Measurements from ENCODE around the gene ZNF331. TPM values are rescaled to one million over a fixed set of nuclear protein-coding genes. Genes with fewer than 3 reads are reported as not detected.
"Not testable (repeated sequence)": the region's sequence is repeated elsewhere in the genome, so short reads cannot be mapped to it uniquely, and the experiment has no call there.

The ZNF331 gene
- 10 to 100 TPM in 4 of 5 donors, 1 to 10 TPM in 1; 2.9 to 67.2 (median 17.9) TPM for total RNA-seq
- polyA plus RNA-seq = 1 to 10 TPM; 8.1 to 8.9 (median 8.5) TPM
- long read RNA-seq, donor 1, partial matches to known transcripts = 0 of 1 reads
- long read RNA-seq, donor 1, other reads (novel, unspliced or antisense) = 0 of 1 reads
- long read RNA-seq, donor 2, partial matches to known transcripts = 0 of 1 reads
- long read RNA-seq, donor 2, other reads (novel, unspliced or antisense) = 0 of 1 reads
- long read RNA-seq, donor 3 = 0 reads
- long read RNA-seq, donor 4 = 0 reads
- long read RNA-seq, donor 5, partial matches to known transcripts = 0 of 3 reads
- long read RNA-seq, donor 5, other reads (novel, unspliced or antisense) = 0 of 3 reads
- long read RNA-seq, donor 6, full-length matches to known transcripts = 7 of 7 reads
- long read RNA-seq, donor 6, partial matches to known transcripts = 0 of 7 reads
- long read RNA-seq, donor 6, other reads (novel, unspliced or antisense) = 0 of 7 reads
- long read RNA-seq, donor 7, partial matches to known transcripts = 0 of 2 reads
- long read RNA-seq, donor 7, other reads (novel, unspliced or antisense) = 0 of 2 reads
- long read RNA-seq, donor 8, partial matches to known transcripts = 0 of 5 reads
- long read RNA-seq, donor 8, other reads (novel, unspliced or antisense) = 0 of 5 reads
- long read RNA-seq, donor 9, partial matches to known transcripts = 0 of 1 reads
- long read RNA-seq, donor 9, other reads (novel, unspliced or antisense) = 0 of 1 reads
- long read RNA-seq, donor 10 = 0 reads

- peak in 1 of 4 donors; percentile 33 for TF ChIP-seq POLR2A (IDR thresholded peaks at IDR 0.05)
- TF ChIP-seq POLR2AphosphoS5 (IDR thresholded peaks at IDR 0.05) = peak; percentile 71 to 75 (median 75)
- TF ChIP-seq CTCF (IDR thresholded peaks at IDR 0.05) = peak in 5 of 7 experiments; percentile 7 to 60 (median 24)
- TF ChIP-seq EP300 (IDR thresholded peaks at IDR 0.05) = no peak
- H3K27me3 ChIP-seq = no peaks in the 10 kb centered on the region
- WGBS, 5 donors = 42 to 60% (median 50%) methylated on average over 35 to 81 of the region's 81 CpGs
- H3K4me3 ChIP-seq = peak within 1 kb of the TSS; percentile 60 to 73 (median 61)
- intact Hi-C loops (cut with DNase I; ENCODE audit: low total_unique reads) = no loop called here
- peaks cover 0 to 14% (median 2%) of the 10 kb centered on the region in 4 donors for H3K4me1 ChIP-seq
- H3K36me3 ChIP-seq = peaks cover under 1 to 10% (median 4%) of the 10 kb centered on the region in 4 donors
- peak within 1 kb of the TSS; percentile 77 to 91 (median 85) for H3K27ac ChIP-seq
- DNase-seq = peak; percentile 83 to 94
- no peaks in the 10 kb centered on the region for H3K9me3 ChIP-seq
Measured at GRCh38 chr19:53537521-53538377, at the start of gene ZNF331. ZNF331 (plus strand) TSS chr19:53538145; CDS start chr19:53569377, 31,232 bp downstream.

- peaks cover 30 to 100% (median 90%) of the 10 kb centered on the region in 4 donors for H3K9me3 ChIP-seq
- no peak for DNase-seq
- TF ChIP-seq POLR2A (IDR thresholded peaks at IDR 0.05) (no peak), EP300 (IDR thresholded peaks at IDR 0.05) (no peak), POLR2AphosphoS5 (IDR thresholded peaks at IDR 0.05) (no peak), CTCF (IDR thresholded peaks at IDR 0.05) (no peak)
- H3K27me3 ChIP-seq = no peaks in the 10 kb centered on the region
- H3K36me3 ChIP-seq = peaks cover 34 to 67% (median 52%) of the 10 kb centered on the region in 4 donors
- 95 to 98% (median 97%) methylated on average over 5 of the region's 5 CpGs for WGBS, 5 donors
- intact Hi-C loops (cut with DNase I; ENCODE audit: low total_unique reads) = no loop called here
- H3K4me1 ChIP-seq = no peaks in the 10 kb centered on the region
- no peak overlapping the region for H3K4me3 ChIP-seq
- no peak overlapping the region for H3K27ac ChIP-seq
Measured at GRCh38 chr19:53492153-53492552, 45.8 kb upstream of the ZNF331 start.

GRCh38 chr19:53497311-53498023, 40.5 kb upstream of the ZNF331 start:
- intact Hi-C loops (cut with DNase I; ENCODE audit: low total_unique reads); H3K27me3 ChIP-seq; DNase-seq; H3K4me3 ChIP-seq; H3K4me1 ChIP-seq; H3K27ac ChIP-seq: not testable (repeated sequence)
- 40 to 54% (median 47%) methylated on average over 11 of the region's 11 CpGs for WGBS, 5 donors
- Histone ChIP-seq H3K9me3 (peaks cover 13 to 76% (median 58%) of the 10 kb centered on the region in 4 donors), H3K36me3 (peaks cover 0 to 15% (median 3%) of the 10 kb centered on the region in 4 donors)

- intact Hi-C loops (cut with DNase I; ENCODE audit: low total_unique reads) = not testable (repeated sequence)
Measured at GRCh38 chr19:53498024-53498395, 39.9 kb upstream of the ZNF331 start.

GRCh38 chr19:53503151-53503550, 34.8 kb upstream of the ZNF331 start:
- DNase-seq; H3K36me3 ChIP-seq; intact Hi-C loops (cut with DNase I; ENCODE audit: low total_unique reads); H3K27ac ChIP-seq; H3K4me1 ChIP-seq; H3K4me3 ChIP-seq: not testable (repeated sequence)
- Histone ChIP-seq H3K27me3 (peaks cover 0 to 31% (median 0%) of the 10 kb centered on the region in 3 donors), H3K9me3 (peaks cover 0 to 23% (median 11%) of the 10 kb centered on the region in 4 donors)
- WGBS, 5 donors = 32 to 67% (median 37%) methylated on average over 7 of the region's 7 CpGs

More at GRCh38 chr19:53498024-53498395, 39.9 kb upstream of the ZNF331 start:
- not testable (repeated sequence) for H3K27ac ChIP-seq, H3K4me3 ChIP-seq, H3K4me1 ChIP-seq, DNase-seq, H3K27me3 ChIP-seq
- Histone ChIP-seq H3K9me3 (peaks cover 13 to 71% (median 52%) of the 10 kb centered on the region in 4 donors), H3K36me3 (peaks cover 0 to 11% (median 2%) of the 10 kb centered on the region in 4 donors)
- 44 to 69% (median 56%) methylated on average over 4 of the region's 4 CpGs for WGBS, 5 donors

- Histone ChIP-seq H3K27me3 (peaks cover 0 to 35% (median 0%) of the 10 kb centered on the region in 3 donors), H3K9me3 (peaks cover 0 to 19% (median 9%) of the 10 kb centered on the region in 4 donors)
- H3K4me3 ChIP-seq; H3K4me1 ChIP-seq; H3K27ac ChIP-seq; intact Hi-C loops (cut with DNase I; ENCODE audit: low total_unique reads); DNase-seq; H3K36me3 ChIP-seq: not testable (repeated sequence)
- WGBS, 5 donors = 0 to 16% (median 4%) methylated on average over 2 to 9 of the region's 14 CpGs; no CpG with 5 or more reads in 1 of the 5 donors
Measured at GRCh38 chr19:53503671-53504364, 34.1 kb upstream of the ZNF331 start.

- Histone ChIP-seq H3K27me3 (peaks cover 0 to 39% (median 0%) of the 10 kb centered on the region in 3 donors), H3K27ac (peak overlapping the region in 1 of 5 donors; percentile 22), H3K9me3 (peaks cover 0 to 18% (median 8%) of the 10 kb centered on the region in 4 donors)
- H3K4me1 ChIP-seq; intact Hi-C loops (cut with DNase I; ENCODE audit: low total_unique reads); H3K4me3 ChIP-seq; H3K36me3 ChIP-seq: not testable (repeated sequence)
- WGBS, 5 donors = 11 to 23% (median 17%) methylated on average over 11 to 13 of the region's 13 CpGs
- peak in 1 of 2 donors; percentile 55 for DNase-seq
Measured at GRCh38 chr19:53504365-53504703, 33.6 kb upstream of the ZNF331 start.

Data from stomach (tissue), 19 donors.